Stimulated activated naive CD4-positive, alpha-beta T cell (primary cell): ENCODE measurements around the gene RNF168.
"Not testable (repeated sequence)": the region's sequence is repeated elsewhere in the genome, so short reads cannot be mapped to it uniquely, and the experiment has no call there.

Experiments
- DNase-seq, 6 experiments: peaks; one replicate each; lab custom pipeline; 2025; lab: John Stamatoyannopoulos, UW

The RNF168 gene

GRCh38 chr3:196471551-196471950 is 32.0 kb downstream of the RNF168 start:
- DNase-seq = no peak

DNA sequence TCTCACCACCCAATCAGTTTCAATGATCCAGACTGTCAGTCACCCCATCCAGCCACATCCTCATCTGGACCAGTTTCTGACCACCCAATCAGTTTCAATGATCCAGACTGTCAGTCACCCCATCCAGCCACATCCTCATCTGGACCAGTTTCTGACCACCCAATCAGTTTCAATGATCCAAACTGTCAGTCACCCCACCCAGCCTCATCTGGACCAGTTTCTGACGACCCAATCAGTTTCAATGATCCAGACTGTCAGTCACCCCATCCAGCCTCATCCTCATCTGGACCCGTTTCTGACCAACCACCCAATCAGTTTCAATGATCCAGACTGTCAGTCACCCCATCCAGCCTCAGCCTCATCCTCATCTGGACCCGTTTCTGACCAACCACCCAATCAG is 33.4 kb downstream of the RNF168 start:
- DNase-seq = not testable (repeated sequence)

GRCh38 chr3:196463804-196464203 is 39.8 kb downstream of the RNF168 start:
- no peak for DNase-seq

DNA sequence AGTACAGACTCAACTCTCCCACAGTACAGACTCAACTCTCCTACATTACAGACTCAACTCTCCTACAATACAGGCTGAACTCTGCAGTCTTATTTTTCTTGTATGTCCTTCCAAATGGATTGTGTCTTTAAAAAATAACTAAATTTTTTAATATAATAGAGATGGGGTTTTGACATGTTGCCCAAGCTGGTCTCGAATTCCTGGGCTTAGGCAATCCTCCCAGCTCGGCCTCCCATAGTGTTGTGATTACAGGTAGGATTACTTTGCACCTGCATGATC is 40.2 kb downstream of the RNF168 start:
- DNase-seq = no peak

DNA sequence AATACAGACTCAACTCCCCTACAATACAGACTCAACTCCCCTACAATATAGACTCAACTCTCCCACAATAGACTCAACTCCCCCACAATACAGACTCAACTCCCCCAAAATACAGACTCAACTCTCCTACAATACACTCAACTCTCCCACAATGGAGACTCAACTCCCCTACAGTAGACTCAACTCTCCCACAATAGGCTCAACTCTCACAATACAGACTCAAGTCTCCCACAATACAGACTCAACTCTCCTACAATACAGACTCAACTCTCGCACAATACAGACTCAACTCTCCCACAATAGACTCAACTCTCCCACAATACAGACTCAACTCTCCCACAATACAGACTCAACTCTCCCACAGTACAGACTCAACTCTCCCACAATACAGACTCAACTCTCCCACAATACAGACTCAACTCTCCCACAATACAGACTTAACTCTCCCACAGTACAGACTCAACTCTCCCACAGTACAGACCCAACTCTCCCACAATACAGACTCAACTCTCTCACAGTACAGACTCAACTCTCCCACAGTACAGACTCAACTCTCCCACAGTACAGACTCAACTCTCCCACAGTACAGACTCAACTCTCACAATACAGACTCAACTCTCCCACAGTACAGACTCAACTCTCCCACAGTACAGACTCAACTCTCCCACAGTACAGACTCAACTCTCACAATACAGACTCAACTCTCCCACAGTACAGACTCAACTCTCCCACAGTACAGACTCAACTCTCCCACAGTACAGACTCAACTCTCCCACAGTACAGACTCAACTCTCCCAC is 40.7 kb downstream of the RNF168 start:
- not testable (repeated sequence) for DNase-seq

DNA sequence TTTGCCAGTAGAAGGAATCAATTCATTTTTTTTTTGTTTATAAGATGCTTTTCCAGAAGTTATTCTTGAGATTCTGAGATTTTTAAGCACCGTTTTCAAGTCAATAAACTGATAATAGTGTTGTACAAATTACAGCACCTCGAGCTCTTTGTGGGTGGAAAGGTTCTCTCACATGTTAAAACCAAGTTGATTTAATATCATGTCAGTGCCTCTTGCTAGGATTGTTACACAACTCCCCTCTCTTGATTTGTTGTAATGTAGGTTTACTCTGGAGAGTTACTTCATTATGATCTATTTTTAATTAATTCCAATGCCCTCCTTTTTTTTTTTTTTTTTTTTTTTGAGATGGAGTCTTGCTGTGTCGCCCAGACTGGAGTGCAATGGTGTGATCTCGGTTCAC is 45.5 kb downstream of the RNF168 start:
- no peak for DNase-seq

DNA sequence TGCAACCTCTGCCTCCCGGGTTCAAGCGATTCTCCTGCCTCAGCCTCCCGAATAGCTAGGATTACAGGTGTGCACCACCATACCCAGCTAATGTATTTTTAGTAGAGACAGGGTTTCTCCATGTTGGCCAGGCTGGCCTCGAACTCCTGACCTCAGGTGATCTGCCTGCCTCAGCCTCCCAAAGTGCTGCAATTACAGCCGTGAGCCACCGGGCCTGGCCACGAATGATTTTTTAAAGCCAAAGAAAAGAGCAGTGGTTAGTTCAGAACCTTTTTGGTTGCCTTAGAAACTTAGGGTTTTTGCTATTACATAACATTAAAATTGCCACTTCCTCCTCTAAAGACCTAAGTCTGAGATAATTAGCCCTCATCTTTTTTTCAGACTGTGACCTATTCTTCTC is 46.1 kb downstream of the RNF168 start:
- peak in 1 of 6 experiments; percentile 21 for DNase-seq

DNA sequence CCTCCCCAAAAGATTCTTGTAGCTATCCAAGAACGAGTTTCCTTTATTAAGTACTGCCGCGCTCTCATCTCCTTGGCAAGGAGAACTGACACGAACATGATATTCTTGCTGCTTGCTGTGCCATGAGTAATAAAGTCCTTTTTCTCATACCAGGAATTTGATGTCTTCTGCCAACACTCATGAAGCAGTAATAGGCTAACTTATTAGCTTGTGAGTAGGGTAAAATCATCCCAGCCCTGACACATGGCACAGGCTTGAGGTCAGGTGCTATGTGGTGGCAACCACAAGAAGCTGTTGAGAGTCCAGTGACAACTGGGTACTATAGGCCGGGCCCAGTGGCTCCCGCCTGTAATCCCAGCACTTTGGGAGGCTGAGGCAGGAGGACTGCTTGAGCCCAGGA is 48.6 kb downstream of the RNF168 start:
- DNase-seq = no peak

- DNase-seq = not testable (repeated sequence)
Observed at GRCh38 chr3:196445391-196445790, 58.2 kb downstream of the RNF168 start.

GRCh38 chr3:196444500-196444894 is 59.1 kb downstream of the RNF168 start:
- DNase-seq = no peak

DNA sequence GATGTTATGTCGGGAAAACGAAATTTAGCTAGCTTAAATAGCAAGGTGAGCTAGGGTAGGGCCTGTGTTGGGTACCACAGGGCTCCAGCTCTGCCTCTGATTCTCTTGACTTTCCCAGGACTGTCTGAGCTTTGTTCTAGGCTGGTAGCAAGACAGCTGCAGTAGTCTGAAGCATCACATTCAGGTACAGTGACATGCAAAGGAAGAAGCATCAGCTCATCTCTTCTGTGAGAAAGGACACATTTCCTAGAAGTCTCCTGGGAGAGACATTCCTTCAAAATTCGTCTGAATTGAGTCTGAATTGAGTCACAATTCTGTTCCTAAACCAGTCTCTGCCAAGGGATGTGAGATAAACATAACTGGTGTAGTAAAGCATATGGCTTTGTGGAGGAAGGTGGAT is 62.9 kb downstream of the RNF168 start:
- no peak for DNase-seq

DNA sequence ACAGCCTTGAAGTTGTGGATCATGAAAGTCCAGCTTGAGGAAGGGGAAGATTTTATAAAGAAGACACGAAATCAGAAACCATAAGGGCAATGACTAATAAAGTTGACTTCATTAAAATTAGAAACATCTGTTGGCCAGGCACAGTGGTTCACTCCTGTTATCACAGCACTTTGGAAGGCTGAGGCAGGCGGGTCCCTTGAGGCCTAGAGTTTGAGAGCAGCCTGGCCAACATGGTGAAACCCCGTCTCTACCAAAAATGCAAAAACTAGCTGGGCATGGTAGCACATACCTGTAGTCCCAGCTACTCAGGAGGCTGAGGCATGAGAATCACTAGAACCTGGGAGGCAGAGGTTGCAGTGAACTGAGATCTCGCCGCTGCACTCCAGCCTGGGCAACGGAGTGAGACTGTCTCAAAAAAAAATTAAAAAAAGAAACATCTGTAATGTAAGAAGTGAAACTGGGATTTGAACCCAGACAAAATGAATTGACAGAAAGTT is 63.5 kb downstream of the RNF168 start:
- no peak for DNase-seq

GRCh38 chr3:196432137-196432879 is 71.3 kb downstream of the RNF168 start, which contains the start of gene UBXN7:
TSS of gene UBXN7 (minus strand) at chr3:196432427. CDS start at chr3:196432399, 28 bp downstream.
- DNase-seq = peak; percentile 91 to 97 (median 96)

- peak in 4 of 6 experiments; percentile 30 to 39 (median 32) for DNase-seq
Observed at GRCh38 chr3:196431181-196432136, 72.1 kb downstream of the RNF168 start.

DNA sequence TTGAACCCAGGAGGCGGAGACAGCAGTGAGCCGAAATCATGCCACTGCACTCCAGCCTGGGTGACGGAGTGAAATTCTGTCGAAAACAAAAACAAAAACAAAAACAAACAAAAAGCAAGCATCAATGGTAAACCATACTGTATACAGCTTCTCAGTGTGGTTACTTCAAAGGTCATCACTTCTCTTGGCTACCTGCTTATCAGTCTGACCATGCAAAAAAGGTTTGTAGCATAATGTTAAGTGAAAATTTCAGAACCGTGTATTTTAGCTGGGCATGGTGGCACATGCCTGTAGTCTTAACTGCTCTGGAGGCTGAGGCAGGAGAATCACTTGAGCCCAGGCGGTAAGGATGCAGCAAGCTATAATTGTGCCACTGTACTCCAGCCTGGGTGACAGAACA is 75.5 kb downstream of the RNF168 start:
- no peak for DNase-seq

DNA sequence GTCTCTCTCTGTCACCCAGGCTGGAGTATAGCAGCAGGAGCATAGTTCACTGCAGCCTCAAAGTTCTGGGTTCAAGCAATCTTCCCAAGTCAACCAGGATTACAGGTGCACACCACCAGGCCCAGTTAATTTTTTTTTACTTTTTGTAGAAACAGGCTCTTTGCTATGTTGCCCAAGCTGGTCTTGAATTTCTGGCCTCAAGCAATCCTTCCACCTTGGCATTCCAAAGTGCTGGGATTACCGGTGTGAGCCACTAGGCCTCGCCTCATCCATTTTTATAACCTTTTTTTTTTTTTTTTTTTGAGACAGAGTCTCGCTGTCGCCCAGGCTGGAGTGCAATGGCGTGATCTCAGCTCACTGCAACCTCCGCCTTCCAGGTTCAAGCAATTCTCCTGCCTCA is 79.1 kb downstream of the RNF168 start:
- DNase-seq = not testable (repeated sequence)

DNA sequence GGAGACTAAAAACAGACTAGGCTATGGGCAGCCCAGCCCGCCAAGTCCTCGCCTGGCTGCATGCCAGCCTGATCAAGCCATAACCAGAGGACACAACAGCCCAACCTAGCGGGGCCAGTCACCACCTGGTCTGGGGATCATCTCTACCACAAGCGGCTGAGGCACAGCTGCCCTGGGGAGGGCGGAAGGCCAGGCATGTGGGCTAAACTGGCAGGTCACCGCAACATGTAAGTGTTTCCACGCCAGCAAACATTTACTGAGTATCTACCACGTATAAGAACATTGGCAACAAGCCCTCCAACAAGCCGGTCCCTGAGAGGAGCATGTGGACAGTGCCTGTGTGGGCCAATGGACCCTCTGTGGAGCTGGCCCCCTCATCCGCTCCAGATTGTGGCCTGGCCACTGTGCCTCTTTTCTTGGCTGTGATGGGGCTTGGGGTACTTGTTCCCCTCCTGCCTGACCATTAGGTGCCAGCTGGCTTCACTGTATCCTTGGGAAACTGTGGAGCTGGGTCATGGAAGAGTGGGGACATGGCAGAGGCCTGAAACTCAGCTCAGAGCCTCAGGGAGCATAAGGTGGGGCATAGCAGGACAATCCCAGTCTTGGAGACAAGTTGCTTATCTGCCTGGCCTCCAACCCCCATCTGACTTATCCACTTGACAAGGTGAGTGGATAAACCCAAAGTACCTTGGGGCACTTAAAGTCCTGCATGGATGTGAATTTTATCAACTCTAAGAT is 80.4 kb downstream of the RNF168 start:
- DNase-seq = no peak

DNA sequence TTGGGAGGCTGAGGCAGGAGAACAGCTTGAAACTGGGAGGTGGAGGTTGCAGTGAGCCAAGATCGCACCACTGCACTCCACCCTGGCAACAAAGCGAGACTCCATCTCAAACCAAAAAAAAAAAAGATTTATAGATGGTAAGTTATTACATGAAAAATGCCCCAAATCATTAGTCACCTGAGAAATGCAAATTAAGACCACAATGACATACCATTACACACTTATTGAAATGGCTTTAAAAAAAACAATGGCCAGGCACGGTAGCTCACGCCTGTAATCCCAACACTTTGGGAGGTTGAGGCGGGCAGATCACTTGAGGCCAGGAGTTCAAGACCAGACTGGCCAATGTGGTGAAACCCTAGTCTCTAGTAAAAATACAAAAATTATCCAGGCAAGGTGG is 81.9 kb downstream of the RNF168 start:
- DNase-seq = not testable (repeated sequence)

GRCh38 chr3:196419386-196419785 is 84.2 kb downstream of the RNF168 start:
- no peak for DNase-seq
